Activated T-helper 1 cell treated with anti-CD3 and anti-CD28 coated beads, Interleukin-2, amount 50 U/mL, for 16 hours (primary cell): Measurements from ENCODE around the gene PACC1.
"Not testable (repeated sequence)": the region's sequence is repeated elsewhere in the genome, so short reads cannot be mapped to it uniquely, and the experiment has no call there.

Source experiments
- DNase-seq, 2 donors: peaks; one replicate each; pipeline ENCODE4 v3.0.0-alpha.2; 2020; ENCODE audit warnings: low read depth in 1 of 2, low spot score in 1 of 2

Gene PACC1

DNA sequence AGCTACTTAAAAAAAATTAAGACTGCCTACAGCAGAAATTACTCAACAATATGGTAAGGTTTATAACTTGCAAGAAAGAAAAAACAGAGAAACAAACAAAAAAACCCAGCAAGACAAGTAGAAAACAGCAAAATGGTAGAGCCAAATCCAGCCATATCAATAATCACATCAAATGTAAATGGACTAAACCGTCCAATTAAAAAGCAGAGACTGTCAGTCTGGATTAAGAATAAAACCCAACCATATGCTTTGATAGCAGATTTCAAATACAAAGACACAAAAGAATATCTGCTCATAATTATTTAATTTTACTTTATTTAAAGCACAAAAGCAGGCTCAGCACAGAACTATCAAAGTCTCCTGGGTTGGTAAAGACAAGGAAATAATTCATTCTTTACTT is 17.5 kb downstream of the PACC1 start:
- no peak for DNase-seq

DNA sequence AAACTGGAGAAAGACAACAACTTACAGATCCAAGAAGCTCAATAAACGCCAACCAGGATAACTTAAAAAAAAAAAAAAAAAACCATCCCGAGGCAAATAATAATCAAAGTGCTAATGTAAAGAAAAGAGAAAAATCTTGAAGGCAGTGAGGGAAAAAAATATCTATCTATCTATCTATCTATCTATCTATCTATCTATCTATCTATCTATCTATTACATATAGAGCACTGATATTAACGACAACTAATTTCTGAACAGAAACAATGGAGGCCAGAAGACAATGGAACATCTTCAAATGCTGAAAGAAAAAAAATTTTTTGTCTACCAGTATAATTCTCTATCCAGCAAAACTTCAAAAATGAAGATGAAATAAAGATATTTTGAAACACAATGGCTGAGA is 18.0 kb downstream of the PACC1 start:
- no peak for DNase-seq

DNA sequence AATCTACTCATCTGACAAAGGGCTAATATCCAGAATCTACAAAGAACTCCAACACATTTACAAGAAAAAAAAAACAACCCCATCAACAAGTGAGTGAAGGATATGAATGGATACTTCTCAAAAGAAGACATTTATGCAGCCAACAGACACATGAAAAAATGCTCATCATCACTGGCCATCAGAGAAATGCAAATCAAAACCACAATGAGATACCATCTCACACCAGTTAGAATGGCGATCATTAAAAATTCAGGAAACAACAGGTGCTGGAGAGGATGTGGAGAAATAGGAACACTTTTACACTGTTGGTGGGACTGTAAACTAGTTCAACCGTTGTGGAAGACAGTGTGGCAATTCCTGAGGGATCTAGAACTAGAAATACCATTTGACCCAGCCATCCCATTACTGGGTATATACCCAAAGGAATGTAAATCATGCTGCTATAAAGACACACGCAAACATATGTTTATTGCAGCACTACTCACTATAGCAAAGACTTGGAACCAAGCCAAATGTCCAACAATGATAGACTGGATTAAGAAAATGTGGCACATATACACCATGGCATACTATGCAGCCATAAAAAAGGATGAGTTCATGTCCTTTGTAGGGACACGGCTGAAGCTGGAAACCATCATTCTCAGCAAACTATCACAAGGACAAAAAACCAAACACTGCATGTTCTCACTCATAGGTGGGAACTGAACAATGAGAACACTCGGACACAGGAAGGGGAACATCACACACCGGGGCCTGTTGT is 18.8 kb downstream of the PACC1 start:
- not testable (repeated sequence) for DNase-seq

DNA sequence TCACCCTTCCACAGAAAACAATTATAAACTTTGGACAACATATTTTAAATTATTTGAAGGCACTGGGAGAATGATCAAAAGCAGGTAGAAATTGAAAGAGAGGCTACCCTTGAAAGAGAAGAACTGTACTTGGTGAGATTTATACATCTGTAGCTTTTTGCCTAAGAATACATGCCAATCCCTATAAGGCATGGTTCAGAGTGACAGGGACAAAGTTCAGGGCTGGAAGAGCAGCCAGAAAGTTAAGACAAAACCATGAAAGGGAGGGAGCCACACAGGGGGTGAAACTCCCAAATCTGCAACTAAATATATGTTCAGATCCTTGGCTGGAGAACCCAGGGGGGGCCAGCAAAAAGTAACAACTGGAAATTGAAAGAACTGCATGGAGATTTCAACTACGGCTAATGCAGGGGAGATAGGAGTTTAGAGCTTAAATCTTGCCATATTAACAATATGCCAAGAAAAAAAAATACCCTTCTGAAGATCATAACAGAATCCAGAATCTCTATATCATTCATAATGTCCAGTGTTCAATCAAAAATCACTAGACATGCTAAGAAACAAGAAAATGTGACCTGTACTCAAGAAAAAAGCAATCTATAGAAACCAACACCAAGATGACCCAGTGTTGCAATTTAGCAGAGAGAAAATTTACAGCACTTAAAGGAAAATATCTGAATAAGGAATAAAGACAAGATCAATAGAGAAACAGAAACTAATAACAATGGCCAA is 25.5 kb downstream of the PACC1 start:
- DNase-seq, result no peak

DNA sequence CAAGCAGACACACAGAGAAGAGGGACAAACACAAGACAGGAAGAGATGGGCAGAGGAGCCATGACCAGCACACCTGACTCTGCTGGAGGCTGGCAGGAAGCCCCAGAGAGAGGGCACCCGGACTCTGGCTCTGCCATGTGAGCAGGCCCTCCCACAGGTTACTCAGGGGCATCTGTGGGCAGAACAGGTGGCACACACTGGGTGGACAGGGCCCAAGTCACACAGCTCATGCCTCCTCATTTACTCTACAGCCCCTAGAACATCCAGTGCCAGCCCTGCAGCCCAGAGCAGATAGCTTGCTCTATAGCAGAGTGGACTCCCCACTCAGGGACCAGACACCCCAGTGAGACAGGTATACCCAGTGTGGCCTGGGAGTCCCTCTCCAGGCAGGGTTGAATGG is 28.7 kb downstream of the PACC1 start:
- DNase-seq, result no peak

DNA sequence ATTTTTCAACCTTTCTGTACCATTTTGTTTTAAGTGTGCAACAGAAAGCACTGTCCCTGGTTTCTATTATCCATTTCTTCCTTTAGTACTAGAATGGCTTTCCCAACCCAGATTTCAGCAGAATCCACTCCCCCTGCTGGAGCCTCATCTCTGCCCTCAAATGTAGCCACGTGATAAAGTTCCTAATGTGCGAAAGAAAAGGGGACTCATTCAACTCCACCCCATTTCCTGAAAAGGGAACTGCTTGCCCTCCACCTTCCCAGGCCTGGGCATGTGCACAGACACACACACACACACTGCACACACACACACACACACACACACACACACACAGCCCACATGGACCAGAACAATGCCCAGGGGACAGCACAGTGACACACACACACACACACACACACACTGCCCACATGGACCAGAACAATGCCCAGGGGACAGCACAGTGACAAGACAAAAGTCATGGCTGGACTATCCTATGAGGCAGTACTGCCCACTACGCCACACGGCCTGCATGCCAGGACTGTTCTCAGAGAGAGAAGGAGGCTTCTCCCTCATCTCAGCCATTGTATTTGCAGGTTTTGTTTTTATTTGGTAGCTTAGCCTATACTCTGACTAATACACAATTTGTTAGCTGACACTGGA is 33.2 kb downstream of the PACC1 start:
- no peak for DNase-seq

DNA sequence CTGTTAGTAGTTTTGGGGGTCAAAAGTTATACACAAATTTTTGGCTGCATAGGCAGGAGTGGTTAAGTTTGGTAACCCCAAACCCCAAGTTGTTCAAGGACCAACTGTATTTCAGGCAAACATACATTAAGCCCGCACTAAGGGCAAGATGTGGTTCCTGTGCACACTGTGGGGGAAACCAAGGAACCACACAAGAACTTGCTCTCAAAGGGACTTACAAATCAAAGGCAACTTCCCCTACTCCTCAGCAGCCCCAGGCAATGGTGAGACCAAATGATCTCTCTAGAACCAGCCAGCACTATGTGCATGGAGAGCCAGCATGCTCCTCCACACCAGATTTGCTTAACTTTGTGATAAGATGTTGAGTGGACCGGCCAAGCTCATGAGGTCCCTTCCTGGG is 35.3 kb downstream of the PACC1 start:
- no peak for DNase-seq

DNA sequence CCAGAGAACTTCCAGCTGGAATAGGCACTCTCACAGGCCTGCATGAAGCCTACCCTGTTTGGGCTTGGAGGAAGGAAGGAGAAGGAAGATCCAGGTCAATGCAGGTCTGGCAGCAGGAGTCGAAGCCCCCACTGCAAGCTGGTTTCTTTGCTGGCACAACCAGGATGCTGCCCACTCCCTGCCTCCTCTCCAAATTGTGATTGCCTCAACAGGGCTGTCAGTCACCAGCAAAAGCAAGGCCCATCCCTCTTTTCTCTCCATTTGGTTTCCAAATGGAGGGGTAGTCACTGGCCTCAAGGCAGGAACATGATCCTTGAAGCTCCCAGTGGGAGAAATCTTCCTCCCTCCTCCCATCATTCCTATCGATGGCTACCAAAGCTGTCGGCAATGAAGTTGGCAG is 37.0 kb downstream of the PACC1 start:
- DNase-seq, result no peak

DNA sequence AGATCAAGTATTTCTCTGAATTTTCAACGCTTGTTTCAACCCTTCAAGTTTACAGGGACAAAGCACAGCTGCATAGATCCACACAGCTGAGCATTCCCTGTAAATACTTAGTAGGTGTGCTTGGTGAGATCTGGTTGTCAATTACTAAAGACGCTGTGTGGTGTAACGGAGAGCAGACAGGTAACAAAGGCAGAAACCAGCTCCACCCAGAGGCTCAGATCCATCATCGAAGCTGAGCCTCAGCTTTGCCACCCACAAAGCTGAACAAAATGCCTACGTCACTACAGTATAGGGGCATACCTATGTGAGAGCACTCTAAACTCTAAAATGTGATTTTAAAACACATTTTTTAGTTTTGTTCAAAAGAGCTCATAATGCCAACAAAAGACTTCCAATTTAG is 38.7 kb downstream of the PACC1 start:
- DNase-seq, result no peak

DNA sequence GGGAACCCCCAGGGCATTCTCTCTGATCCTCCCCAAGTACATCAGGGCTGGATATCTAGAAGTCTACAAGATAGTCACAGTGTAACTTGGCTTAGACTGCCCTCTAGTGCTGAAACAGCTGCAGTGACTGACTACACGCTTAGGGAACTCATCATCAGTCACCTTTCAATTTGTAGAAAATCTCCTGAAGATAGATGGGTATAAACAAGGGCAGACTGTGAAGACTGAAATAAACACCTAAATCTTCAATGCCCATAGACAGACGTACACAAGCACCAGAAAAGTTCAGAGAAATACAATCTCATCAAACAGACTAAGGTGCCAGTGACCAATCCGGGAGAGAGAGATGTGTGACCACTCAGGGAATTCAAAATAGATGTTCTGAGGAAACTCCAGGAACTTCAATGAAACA is 46.6 kb downstream of the PACC1 start:
- DNase-seq, result no peak

DNA sequence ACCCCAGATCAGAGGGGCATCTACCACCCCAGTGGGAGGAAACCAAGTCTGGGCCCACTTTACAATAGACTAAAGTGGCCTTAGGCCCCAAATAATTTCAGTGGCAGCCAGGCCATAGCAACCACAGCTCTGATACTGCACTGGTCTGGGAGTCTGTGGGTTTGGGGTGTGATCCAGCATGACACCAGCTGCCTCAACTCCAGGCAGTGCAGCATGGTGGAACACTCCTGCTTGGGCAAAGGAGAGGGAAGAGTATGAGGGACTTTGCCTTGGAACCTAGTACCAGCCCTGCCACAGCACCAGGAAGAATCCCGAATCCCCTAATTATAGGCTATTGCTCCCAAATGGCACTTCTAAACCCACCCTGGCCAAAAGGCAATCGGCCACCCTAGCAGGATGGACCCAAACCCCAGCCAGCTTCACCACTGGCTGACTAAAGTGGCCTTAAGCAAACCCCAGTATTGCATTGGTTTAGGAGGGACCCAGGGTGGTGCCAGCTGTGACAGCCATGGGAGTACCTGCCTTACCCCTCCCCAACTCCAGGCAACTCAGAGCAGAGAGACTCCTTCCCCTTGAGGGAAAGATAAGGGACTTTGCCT is 47.1 kb downstream of the PACC1 start:
- DNase-seq, result no peak

DNA sequence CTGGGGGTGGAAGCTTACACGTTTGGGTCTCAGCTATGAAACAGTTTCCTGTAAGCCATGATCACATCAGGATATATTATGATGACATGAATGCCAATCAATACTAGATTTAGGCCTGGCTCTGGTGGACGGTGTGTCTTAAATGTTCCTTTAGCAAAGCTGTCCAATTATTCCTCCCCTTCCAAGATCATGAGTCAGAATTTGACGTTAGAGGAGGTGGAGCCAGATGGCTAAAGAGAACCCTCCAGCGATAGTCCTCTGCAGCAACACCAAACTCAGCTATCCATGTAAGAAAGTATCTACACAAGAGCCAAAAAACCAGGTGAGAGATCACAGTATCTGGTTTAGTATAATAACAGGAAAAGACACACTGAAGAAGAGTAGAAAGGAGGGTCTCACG is 47.8 kb downstream of the PACC1 start:
- DNase-seq, result no peak

DNA sequence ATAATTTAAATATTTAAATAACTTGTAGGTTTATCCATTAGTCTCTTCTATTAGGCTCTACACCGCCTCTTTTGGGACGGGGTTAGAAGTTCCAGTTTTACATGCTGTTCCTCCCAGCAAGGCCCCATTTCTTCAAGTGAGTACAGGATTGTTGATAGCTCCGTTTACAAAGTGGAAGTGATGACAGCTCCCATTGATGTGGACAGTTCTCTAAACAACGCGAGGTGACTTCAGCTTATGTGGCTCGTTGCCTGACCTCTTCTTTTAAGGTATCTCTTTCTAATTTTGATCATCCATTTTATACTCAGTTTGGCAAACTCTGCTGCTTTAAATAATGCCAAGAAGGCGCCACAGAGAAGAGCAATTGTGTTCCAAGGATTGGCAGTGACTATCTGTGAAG is 49.7 kb downstream of the PACC1 start:
- DNase-seq, result no peak

DNA sequence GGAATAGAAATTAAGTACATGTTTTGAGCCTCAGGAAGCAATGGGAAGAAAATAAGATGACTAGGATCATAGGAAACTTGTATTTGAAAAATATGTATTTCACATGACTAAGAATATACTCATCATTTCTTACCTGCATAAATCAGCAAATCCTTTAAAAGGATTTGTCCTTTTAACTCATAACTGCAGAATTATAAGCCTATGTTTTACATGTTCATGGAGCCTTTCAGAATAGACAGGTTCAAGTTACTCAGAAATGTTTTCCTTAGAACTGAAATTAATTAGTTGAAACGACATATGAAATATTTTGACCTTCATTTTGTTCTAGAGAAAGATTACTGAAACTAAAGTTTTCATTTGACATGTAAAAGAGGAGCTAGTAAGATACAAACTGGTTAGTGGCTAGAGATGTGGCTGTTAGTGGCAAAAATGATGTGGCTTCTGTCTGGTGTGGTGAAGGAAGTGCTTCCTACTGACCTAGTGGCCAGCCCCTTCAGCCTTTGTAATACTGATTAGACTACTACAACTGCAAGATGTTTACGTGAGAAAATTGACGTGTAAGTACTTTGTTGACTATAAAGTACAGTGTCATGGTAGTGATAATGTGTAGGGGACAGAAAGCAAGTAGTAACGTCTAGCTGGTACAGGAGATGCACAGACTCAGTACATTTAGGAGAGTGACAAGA is 54.7 kb downstream of the PACC1 start:
- no peak for DNase-seq

DNA sequence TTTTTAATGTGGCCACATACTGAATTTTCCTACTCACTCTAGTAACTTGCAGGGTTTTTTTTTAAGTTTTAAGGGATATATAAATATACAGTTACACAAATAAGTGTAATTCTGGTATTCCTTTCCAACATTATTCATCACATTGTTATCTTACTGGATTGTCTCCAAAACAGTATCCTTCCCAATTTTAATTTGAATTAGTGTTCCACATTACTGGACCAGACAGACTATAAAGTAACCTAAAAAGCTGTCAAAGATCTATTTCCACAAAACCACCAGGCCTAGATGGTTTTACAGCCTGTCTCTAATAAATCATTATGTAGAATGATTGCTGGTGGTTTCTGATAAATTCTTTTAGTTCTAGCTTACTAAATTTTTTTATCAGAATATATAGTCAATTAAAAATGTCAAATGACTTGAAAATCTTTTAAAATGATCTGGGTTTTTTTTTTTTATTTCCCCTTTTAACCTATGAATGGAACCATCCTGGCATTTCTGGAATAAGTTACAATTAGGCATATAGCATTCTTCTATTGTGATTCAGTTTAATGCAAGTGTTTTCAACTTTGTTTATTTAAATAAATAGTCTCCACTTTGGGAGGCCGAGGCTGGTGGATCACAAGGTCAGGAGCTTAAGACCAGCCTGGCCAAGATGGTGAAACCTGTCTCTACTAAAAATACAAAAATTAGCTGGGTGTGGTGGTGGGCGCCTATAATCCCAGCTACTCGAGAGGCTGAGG is 59.3 kb downstream of the PACC1 start:
- DNase-seq, result no peak

DNA sequence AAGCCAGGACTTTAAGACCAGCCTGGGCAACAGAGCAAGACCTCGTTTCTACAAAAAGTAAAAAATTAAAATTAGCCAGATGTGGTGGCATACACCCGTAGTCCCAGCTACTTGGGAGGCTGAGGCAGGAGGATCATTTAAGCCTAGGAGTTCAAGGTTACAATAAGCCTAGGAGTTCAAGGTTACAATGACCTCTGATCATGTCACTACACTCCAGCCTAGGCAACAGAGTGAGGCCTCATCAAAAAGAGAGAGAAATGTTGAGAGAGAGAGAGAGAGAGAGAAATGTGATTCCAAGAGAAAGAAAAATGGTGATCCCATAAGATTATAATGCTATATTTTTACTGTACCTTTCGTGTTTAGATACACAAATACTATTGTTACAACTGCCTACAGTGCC is 60.2 kb downstream of the PACC1 start:
- DNase-seq, result no peak

DNA sequence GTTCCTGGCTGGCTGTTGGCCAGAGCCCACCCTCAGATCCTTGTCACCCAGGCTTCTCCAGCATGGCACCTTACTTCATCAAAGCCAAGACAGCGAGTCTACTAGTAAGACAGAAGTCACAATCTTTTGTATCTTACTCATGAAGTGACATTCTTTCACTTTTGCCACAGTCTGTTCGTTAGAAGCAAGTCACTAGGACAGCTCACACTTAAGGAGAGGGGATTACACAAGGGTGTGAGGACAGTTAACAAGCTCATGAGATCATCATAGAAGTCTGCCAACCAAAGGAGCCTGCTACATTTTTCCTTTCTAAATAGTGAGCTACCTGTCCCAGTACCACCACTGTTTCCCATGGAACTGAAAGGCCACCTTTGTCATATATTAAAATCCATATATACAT is 61.5 kb downstream of the PACC1 start:
- no peak for DNase-seq

DNA sequence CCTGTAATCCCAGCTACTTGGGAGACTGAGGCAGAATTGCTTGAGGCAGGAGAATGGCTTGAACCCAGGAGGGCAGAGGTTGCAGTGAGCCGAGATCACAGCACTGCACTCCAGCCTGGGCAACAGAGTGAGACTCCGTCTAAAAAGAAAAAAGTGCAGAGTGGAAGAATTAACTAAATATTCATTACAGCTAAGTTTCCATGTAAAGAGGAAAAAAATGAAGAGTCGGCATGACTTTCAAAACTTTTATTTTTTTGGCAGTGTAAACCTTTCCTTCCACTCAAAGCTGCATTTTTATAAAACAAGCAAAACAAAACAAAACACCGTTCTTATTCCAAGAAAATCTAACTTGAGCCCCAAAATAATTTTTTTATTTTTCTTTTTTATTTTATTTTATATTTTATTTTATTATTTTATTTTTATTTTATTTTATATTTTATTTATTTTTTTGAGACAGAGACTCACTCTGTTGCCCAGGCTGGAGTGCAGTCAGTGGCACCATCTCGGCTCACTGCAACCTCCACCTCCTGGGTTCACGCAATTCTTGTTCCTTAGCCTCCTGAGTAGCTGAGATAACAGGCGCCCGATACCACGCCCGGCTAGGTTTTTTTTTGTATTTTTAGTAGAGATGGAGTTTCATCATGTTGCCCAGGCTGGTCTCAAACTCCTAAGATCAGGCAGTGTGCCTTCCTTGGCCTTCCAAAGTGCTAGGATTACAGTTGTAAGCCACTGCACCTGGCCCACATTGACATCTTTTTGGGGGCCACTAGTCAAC is 62.9 kb downstream of the PACC1 start:
- DNase-seq, result no peak

DNA sequence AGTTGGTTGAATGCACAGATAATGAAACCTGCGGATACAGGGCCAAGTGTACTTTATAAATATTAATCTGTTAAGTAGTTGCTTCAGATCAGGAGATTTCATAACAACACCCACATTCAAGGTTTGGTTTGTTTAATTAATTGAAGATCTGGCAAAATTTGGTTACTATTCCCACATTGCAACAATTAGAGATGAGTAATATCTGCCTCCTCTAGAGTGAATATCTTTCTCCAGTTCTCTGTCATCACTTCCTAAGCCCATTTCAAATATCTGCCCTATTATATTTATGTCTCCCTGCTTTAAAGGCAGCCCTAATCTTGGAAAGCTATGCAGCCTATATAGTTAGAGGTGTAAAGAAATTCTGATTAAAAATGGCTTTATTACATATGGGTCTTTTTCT is 68.1 kb downstream of the PACC1 start:
- no peak for DNase-seq

DNA sequence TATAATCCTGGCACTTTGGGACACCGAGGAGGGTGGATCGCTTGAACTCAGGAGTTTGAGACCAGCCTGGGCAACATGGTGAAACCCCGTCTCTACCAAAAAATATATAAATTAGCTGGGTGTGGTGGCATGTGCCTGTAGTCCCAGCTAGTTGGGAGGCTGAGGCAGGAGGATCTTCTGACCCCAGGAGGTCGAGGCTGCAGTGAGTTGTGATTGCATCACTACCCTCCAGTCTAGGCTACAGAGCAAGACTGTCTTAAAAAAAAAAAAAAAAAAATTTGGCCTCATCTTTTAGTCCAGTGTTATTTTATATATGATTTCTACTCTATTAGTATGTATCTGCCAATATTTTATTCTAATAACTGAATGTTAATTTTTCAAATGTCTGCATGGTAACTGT is 69.8 kb downstream of the PACC1 start:
- no peak for DNase-seq
